ENCODE results near the gene FCRL5. TPM values are rescaled to one million over a fixed set of nuclear protein-coding genes. Genes with fewer than 3 reads are reported as not detected.

FCRL5 gene
- total and polyA plus RNA-seq, 10 of the 15 experiments (the other 5 are each of a cell fraction or from before 2014, with no cell fraction given): 1.1 to 136 (median 7.0) TPM

DNA sequence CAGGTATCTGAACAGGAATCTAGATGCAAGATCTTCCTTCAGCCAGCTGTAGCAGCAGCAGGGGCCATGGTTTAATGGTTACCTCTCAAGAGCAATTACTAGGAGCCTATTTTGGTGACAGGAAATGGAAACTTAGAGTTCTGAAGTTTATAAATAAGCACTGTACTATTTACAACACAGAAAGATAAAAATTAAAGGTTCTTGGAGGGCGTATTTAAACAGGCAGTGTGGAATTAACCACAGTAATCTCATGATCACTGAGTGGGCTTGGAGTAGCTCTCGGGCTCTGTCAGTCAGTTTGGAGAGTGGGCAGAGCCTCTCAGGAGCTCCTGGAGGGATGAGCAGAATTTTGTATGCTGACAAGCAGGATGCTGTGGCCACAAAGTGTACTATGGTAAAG is 10.2 kb upstream of the FCRL5 start (continued):
- TF ChIP-seq, protein P1, sequence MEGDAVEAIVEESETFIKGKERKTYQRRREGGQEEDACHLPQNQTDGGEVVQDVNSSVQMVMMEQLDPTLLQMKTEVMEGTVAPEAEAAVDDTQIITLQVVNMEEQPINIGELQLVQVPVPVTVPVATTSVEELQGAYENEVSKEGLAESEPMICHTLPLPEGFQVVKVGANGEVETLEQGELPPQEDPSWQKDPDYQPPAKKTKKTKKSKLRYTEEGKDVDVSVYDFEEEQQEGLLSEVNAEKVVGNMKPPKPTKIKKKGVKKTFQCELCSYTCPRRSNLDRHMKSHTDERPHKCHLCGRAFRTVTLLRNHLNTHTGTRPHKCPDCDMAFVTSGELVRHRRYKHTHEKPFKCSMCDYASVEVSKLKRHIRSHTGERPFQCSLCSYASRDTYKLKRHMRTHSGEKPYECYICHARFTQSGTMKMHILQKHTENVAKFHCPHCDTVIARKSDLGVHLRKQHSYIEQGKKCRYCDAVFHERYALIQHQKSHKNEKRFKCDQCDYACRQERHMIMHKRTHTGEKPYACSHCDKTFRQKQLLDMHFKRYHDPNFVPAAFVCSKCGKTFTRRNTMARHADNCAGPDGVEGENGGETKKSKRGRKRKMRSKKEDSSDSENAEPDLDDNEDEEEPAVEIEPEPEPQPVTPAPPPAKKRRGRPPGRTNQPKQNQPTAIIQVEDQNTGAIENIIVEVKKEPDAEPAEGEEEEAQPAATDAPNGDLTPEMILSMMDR (IDR thresholded peaks at IDR 0.05 in 2 of 3, conservative IDR thresholded peaks at IDR 0.05 in 1 of 3; ENCODE audit: control insufficient read depth in 2 of 3, extremely low read depth in 1 of 3, insufficient read depth in 1 of 3, low read depth in 3 of 3, low read length in 3 of 3): no peak
- peak; percentile 95 for TF ChIP-seq MEF2B (IDR thresholded peaks at IDR 0.05; ENCODE audit: partially characterized antibody, poor library complexity, severe bottlenecking)
- no peak for TF ChIP-seq NR2C1 (IDR thresholded peaks at IDR 0.05)
- TF ChIP-seq NFIC (IDR thresholded peaks at IDR 0.05; ENCODE audit: low read depth, low read length): peak; percentile 77
- no peak for TF ChIP-seq HDAC6 (IDR thresholded peaks at IDR 0.05; ENCODE audit: unreplicated experiment)
- TF ChIP-seq, protein P2, sequence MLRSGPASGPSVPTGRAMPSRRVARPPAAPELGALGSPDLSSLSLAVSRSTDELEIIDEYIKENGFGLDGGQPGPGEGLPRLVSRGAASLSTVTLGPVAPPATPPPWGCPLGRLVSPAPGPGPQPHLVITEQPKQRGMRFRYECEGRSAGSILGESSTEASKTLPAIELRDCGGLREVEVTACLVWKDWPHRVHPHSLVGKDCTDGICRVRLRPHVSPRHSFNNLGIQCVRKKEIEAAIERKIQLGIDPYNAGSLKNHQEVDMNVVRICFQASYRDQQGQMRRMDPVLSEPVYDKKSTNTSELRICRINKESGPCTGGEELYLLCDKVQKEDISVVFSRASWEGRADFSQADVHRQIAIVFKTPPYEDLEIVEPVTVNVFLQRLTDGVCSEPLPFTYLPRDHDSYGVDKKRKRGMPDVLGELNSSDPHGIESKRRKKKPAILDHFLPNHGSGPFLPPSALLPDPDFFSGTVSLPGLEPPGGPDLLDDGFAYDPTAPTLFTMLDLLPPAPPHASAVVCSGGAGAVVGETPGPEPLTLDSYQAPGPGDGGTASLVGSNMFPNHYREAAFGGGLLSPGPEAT (IDR thresholded peaks at IDR 0.05; ENCODE audit: low read depth): peak; percentile 82
- TF ChIP-seq NFYB (IDR thresholded peaks at IDR 0.05; ENCODE audit: insufficient read depth, low read depth, low read length): no peak
- TF ChIP-seq SUPT20H (IDR thresholded peaks at IDR 0.05; ENCODE audit: borderline replicate concordance, control insufficient read depth, low read depth, low read length): no peak
- no peak; the same call in 1 of the 2 replicates for TF ChIP-seq MTA3 (IDR thresholded peaks at IDR 0.05; ENCODE audit: borderline replicate concordance, low read length)
- no peak for TF ChIP-seq KAT2A (conservative IDR thresholded peaks at IDR 0.05; ENCODE audit: control insufficient read depth, low read depth, low read length)
- no peak for TF ChIP-seq RELA (IDR thresholded peaks at IDR 0.05; ENCODE audit: borderline replicate concordance, partially characterized antibody)
- no peak for TF ChIP-seq TCF3 (IDR thresholded peaks at IDR 0.05; ENCODE audit: borderline replicate concordance, insufficient read depth, low read depth, low read length)
- TF ChIP-seq, protein P3, sequence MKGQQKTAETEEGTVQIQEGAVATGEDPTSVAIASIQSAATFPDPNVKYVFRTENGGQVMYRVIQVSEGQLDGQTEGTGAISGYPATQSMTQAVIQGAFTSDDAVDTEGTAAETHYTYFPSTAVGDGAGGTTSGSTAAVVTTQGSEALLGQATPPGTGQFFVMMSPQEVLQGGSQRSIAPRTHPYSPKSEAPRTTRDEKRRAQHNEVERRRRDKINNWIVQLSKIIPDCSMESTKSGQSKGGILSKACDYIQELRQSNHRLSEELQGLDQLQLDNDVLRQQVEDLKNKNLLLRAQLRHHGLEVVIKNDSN (IDR thresholded peaks at IDR 0.05; ENCODE audit: borderline replicate concordance, extremely low read length, insufficient read depth, low read depth, low read length): no peak
- TF ChIP-seq ATF7 (IDR thresholded peaks at IDR 0.05; ENCODE audit: low read depth): peak; percentile 56
- no peak for TF ChIP-seq ZNF274 (IDR thresholded peaks at IDR 0.05; ENCODE audit: insufficient read depth, insufficient read length)
- TF ChIP-seq, protein P4, sequence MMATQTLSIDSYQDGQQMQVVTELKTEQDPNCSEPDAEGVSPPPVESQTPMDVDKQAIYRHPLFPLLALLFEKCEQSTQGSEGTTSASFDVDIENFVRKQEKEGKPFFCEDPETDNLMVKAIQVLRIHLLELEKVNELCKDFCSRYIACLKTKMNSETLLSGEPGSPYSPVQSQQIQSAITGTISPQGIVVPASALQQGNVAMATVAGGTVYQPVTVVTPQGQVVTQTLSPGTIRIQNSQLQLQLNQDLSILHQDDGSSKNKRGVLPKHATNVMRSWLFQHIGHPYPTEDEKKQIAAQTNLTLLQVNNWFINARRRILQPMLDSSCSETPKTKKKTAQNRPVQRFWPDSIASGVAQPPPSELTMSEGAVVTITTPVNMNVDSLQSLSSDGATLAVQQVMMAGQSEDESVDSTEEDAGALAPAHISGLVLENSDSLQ (IDR thresholded peaks at IDR 0.05): peak; percentile 67
- TF ChIP-seq PML (IDR thresholded peaks at IDR 0.05; ENCODE audit: low read length): no peak
- TF ChIP-seq, protein P5, sequence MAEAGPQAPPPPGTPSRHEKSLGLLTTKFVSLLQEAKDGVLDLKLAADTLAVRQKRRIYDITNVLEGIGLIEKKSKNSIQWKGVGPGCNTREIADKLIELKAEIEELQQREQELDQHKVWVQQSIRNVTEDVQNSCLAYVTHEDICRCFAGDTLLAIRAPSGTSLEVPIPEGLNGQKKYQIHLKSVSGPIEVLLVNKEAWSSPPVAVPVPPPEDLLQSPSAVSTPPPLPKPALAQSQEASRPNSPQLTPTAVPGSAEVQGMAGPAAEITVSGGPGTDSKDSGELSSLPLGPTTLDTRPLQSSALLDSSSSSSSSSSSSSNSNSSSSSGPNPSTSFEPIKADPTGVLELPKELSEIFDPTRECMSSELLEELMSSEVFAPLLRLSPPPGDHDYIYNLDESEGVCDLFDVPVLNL (IDR thresholded peaks at IDR 0.05; ENCODE audit: low read depth, low read length): no peak
- TF ChIP-seq STAT3 (IDR thresholded peaks at IDR 0.05; ENCODE audit: low read depth, low read length): no peak
- no peak for TF ChIP-seq ESRRA (IDR thresholded peaks at IDR 0.05; ENCODE audit: low read length)
- TF ChIP-seq TARDBP (IDR thresholded peaks at IDR 0.05; ENCODE audit: borderline replicate concordance): no peak

Data from GM12878 (cell line).